ENCODE measurements around the gene PTGDR2.
A peak's percentile ranks its signal among the peaks of the same experiment; 100 is the strongest.
"Not testable (repeated sequence)": the region's sequence is repeated elsewhere in the genome, so short reads cannot be mapped to it uniquely, and the experiment has no call there.

PTGDR2 gene

DNA sequence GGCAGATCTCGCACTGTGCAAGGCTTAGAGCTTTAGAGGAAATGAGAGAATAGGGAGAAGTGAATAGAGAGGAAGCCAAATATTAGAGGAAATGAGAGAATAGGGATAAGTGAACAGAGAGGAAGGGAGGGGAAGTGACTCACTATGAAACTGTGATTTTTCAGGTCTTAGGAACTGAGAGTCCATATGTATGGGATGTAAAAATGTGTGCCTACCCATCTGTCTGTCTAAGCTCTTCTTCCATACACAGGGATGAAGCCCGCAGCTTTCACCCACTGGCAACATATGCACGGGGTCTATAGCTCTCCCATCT is 20.3 kb downstream of the PTGDR2 start:
- TF ChIP-seq ZNF274 (IDR thresholded peaks at IDR 0.05; ENCODE audit: low read depth, low read length) (no peak), SUZ12 (IDR thresholded peaks at IDR 0.05; ENCODE audit: extremely low read depth, insufficient read depth, insufficient read length) (no peak)
- Histone ChIP-seq H3K9ac (ENCODE audit: insufficient read length, low read depth) (no peak overlapping the region), H3K36me3 (ENCODE audit: insufficient read depth, insufficient read length, low read length) (no peaks in the 10 kb centered on the region), H3K27me3 (ENCODE audit: insufficient read depth, insufficient read length) (no peaks in the 10 kb centered on the region), H3K9me3 (ENCODE audit: insufficient read depth, low read length) (no peaks in the 10 kb centered on the region), H3K4me3 (ENCODE audit: insufficient read length, low read depth) (no peak overlapping the region), H3K4me1 (ENCODE audit: insufficient read depth, insufficient read length) (peaks cover 2% of the 10 kb centered on the region)
- no peak for DNase-seq (ENCODE audit: low read depth, low spot score)

DNA sequence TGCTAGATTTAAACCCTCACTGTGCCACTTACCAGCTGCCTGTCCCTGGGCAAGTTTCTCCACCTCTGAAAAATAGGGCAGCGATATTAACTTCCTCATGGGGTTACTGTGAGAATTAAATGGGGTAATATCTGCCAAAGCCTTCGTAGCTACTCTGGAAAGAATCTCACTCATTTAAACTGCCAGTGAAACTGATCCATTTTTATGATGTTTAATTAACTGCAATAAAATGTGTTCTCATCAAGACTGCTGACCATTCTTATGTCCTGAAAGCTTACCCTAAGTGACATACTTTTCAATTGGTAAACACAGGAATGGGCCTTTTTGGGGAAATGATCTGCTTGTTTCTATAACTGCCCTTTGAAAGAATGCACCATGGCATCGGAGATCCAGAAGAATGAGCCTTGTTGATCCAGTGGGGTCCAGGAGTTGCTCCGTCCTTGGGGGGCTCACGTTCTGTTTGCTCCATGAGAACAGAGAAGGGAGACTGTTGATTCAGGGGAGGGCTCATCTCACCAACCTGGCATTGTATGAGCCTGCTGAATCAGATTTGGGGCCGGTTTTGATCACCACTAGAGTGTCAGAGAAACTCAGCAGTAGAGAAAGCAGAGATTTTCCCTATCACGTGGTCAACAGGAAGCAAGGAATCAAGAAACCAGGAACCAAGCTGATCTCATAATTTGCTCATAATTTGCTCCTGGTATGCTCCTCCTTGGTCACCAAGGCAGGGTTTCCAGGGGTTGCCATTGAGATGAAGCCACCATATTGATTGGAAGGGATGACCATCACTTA is 20.8 kb downstream of the PTGDR2 start:
- no peak for DNase-seq (ENCODE audit: low read depth, low spot score)
- no peaks in the 10 kb centered on the region for H3K36me3 ChIP-seq (ENCODE audit: insufficient read depth, insufficient read length, low read length)
- no peak for TF ChIP-seq SUZ12 (IDR thresholded peaks at IDR 0.05; ENCODE audit: extremely low read depth, insufficient read depth, insufficient read length)
- TF ChIP-seq ZNF274 (IDR thresholded peaks at IDR 0.05; ENCODE audit: low read depth, low read length) = no peak
- TF ChIP-seq YY1 (IDR thresholded peaks at IDR 0.05; ENCODE audit: insufficient read depth, insufficient read length) = no peak
- no peak overlapping the region for H3K9ac ChIP-seq (ENCODE audit: insufficient read length, low read depth)
- peaks cover 2% of the 10 kb centered on the region for H3K4me1 ChIP-seq (ENCODE audit: insufficient read depth, insufficient read length)
- H3K9me3 ChIP-seq (ENCODE audit: insufficient read depth, low read length) = no peaks in the 10 kb centered on the region
- no peaks in the 10 kb centered on the region for H3K27me3 ChIP-seq (ENCODE audit: insufficient read depth, insufficient read length)
- H3K4me3 ChIP-seq (ENCODE audit: insufficient read length, low read depth) = no peak overlapping the region

DNA sequence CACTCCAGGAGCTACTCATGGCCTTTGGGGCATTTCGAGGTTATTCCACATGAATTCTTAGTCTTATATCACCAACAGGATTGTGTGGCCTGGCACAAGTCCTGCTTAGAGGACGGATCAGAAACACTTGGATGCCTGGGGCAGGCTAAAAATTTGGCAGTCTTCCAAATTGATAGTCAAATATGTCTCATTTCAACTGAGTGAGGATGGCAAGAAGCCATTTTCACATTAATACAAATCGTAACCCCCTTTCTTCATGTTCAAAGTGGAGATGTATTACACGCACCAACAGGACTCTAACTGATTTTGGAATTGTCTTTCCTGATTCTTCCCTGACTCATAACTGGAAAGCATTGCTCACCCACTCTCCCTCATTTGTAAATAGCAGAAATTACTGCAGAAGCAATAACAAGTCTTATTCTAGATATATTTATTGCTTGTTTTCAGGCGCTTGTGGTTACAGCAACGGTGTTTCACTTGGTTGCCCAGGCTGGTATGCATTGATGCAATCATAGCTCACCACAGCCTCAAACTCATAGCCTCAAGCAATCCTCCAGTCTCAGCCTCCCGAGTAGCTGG is 24.2 kb downstream of the PTGDR2 start:
- H3K27me3 ChIP-seq (ENCODE audit: insufficient read depth, insufficient read length) = no peaks in the 10 kb centered on the region
- H3K9ac ChIP-seq (ENCODE audit: insufficient read length, low read depth) = no peak overlapping the region
- no peaks in the 10 kb centered on the region for H3K36me3 ChIP-seq (ENCODE audit: insufficient read depth, insufficient read length, low read length)
- no peaks in the 10 kb centered on the region for H3K9me3 ChIP-seq (ENCODE audit: insufficient read depth, low read length)
- DNase-seq (ENCODE audit: low read depth, low spot score) = no peak
- no peak overlapping the region for H3K4me3 ChIP-seq (ENCODE audit: insufficient read length, low read depth)
- H3K4me1 ChIP-seq (ENCODE audit: insufficient read depth, insufficient read length) = no peaks in the 10 kb centered on the region
- TF ChIP-seq YY1 (IDR thresholded peaks at IDR 0.05; ENCODE audit: insufficient read depth, insufficient read length) (no peak), SUZ12 (IDR thresholded peaks at IDR 0.05; ENCODE audit: extremely low read depth, insufficient read depth, insufficient read length) (no peak), ZNF274 (IDR thresholded peaks at IDR 0.05; ENCODE audit: low read depth, low read length) (no peak)

DNA sequence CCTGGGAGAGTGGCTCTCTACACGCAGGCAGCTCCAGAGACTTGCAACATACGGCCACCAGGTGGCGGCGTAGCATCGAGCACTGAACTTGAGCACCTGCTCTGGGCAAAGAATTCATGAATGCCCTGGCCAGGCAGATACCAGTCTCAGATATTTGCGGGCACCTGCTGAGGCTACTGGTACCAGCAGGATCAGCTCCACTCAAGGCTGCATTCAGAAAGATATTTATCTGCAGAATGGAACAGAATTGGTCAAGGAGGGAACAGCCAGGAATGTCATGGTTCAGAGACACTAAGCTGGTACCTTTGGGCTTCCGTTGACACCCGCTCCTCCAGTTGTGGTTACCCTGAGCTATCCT is 24.6 kb downstream of the PTGDR2 start:
- H3K4me3 ChIP-seq (ENCODE audit: insufficient read length, low read depth) = no peak overlapping the region
- H3K4me1 ChIP-seq (ENCODE audit: insufficient read depth, insufficient read length) = no peaks in the 10 kb centered on the region
- no peaks in the 10 kb centered on the region for H3K9me3 ChIP-seq (ENCODE audit: insufficient read depth, low read length)
- H3K9ac ChIP-seq (ENCODE audit: insufficient read length, low read depth) = no peak overlapping the region
- DNase-seq (ENCODE audit: low read depth, low spot score) = peak; percentile 55
- H3K36me3 ChIP-seq (ENCODE audit: insufficient read depth, insufficient read length, low read length) = no peaks in the 10 kb centered on the region
- H3K27me3 ChIP-seq (ENCODE audit: insufficient read depth, insufficient read length) = no peaks in the 10 kb centered on the region
- TF ChIP-seq SUZ12 (IDR thresholded peaks at IDR 0.05; ENCODE audit: extremely low read depth, insufficient read depth, insufficient read length) = no peak
- no peak for TF ChIP-seq YY1 (IDR thresholded peaks at IDR 0.05; ENCODE audit: insufficient read depth, insufficient read length)
- TF ChIP-seq ZNF274 (IDR thresholded peaks at IDR 0.05; ENCODE audit: low read depth, low read length) = no peak

DNA sequence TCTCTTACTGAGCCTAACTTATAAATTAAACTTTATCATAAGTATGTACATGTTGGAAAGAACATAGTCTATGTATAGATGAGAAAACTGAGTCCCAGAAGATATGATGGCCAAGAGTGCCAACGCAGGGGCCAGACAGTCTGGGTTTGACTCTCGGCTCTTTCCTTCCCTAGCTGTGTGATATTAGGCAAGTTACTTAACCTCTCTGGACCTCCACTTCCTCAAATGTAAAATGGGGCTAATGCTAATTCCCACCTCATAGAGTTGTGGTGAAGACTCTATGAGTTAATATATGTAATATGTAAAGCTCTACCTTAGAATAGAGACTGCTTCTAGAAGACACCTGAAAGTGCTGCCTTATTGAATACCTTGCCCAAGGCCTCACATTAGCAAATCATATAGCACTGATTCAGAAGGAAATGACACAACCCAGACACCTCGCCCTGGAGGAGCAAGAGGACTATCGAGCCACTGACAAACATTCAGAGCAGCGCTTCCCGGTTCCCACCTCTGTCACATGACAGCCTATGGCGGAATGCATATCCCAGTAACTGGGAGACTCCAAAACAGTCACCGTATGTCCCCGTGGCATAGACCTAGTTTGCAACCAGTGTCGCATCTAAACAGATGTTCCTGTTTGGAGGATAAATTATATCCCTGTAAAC is 25.1 kb downstream of the PTGDR2 start:
- Histone ChIP-seq H3K4me3 (ENCODE audit: insufficient read length, low read depth) (no peak overlapping the region), H3K9ac (ENCODE audit: insufficient read length, low read depth) (no peak overlapping the region), H3K9me3 (ENCODE audit: insufficient read depth, low read length) (no peaks in the 10 kb centered on the region), H3K27me3 (ENCODE audit: insufficient read depth, insufficient read length) (no peaks in the 10 kb centered on the region), H3K36me3 (ENCODE audit: insufficient read depth, insufficient read length, low read length) (no peaks in the 10 kb centered on the region), H3K4me1 (ENCODE audit: insufficient read depth, insufficient read length) (no peaks in the 10 kb centered on the region)
- TF ChIP-seq YY1 (IDR thresholded peaks at IDR 0.05; ENCODE audit: insufficient read depth, insufficient read length) (no peak), SUZ12 (IDR thresholded peaks at IDR 0.05; ENCODE audit: extremely low read depth, insufficient read depth, insufficient read length) (no peak), ZNF274 (IDR thresholded peaks at IDR 0.05; ENCODE audit: low read depth, low read length) (no peak)
- DNase-seq (ENCODE audit: low read depth, low spot score) = no peak

DNA sequence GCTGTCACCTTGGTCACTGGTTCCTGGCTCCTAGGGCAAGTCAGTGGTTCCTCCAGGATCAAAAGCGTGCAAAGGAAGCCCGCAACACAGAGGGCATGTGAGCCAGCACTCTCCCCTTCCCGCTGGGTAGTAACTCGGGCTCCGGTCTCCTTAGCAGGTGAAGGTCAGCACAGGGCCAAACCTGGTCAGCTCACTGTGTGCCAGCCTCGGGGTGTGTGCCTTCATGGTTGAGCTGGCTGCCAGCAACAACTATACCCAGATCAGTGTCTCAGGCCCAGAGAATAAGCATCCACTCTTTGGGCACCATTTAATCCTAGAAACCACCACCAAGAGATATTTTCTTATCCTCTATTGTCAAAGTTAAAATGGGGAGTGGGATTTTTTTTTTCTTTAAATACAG is 30.0 kb downstream of the PTGDR2 start:
- Histone ChIP-seq H3K9ac (ENCODE audit: insufficient read length, low read depth) (no peak overlapping the region), H3K9me3 (ENCODE audit: insufficient read depth, low read length) (no peaks in the 10 kb centered on the region), H3K36me3 (ENCODE audit: insufficient read depth, insufficient read length, low read length) (no peaks in the 10 kb centered on the region), H3K4me3 (ENCODE audit: insufficient read length, low read depth) (no peak overlapping the region), H3K4me1 (ENCODE audit: insufficient read depth, insufficient read length) (peaks cover 7% of the 10 kb centered on the region), H3K27me3 (ENCODE audit: insufficient read depth, insufficient read length) (no peaks in the 10 kb centered on the region)
- TF ChIP-seq ZNF274 (IDR thresholded peaks at IDR 0.05; ENCODE audit: low read depth, low read length) (no peak), YY1 (IDR thresholded peaks at IDR 0.05; ENCODE audit: insufficient read depth, insufficient read length) (no peak), SUZ12 (IDR thresholded peaks at IDR 0.05; ENCODE audit: extremely low read depth, insufficient read depth, insufficient read length) (no peak)
- DNase-seq (ENCODE audit: low read depth, low spot score) = no peak

DNA sequence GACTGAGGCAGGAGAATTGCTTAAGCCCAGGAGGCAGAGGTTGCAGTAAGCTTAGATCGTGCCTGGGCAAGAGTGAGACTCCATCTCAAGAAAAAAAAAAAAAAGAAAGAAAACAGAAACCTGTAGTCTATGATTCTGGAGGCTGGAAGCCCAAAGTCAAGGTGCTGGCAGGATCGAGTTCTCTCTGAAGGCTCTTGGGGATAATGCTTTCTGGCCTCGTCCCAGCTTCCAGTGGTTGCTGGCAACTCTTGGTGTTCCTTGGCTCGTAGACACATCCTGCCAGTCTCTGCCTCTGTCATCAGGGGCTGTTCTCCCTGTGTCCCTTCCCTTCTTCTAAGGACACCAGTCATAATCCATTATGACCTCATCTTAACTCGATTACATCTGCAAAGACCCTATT is 30.6 kb downstream of the PTGDR2 start:
- Histone ChIP-seq H3K9me3 (ENCODE audit: insufficient read depth, low read length) (no peaks in the 10 kb centered on the region), H3K9ac (ENCODE audit: insufficient read length, low read depth) (no peak overlapping the region), H3K27me3 (ENCODE audit: insufficient read depth, insufficient read length) (no peaks in the 10 kb centered on the region), H3K4me3 (ENCODE audit: insufficient read length, low read depth) (no peak overlapping the region), H3K36me3 (ENCODE audit: insufficient read depth, insufficient read length, low read length) (no peaks in the 10 kb centered on the region), H3K4me1 (ENCODE audit: insufficient read depth, insufficient read length) (peaks cover 7% of the 10 kb centered on the region)
- TF ChIP-seq SUZ12 (IDR thresholded peaks at IDR 0.05; ENCODE audit: extremely low read depth, insufficient read depth, insufficient read length) = no peak
- TF ChIP-seq ZNF274 (IDR thresholded peaks at IDR 0.05; ENCODE audit: low read depth, low read length) = no peak
- no peak for TF ChIP-seq YY1 (IDR thresholded peaks at IDR 0.05; ENCODE audit: insufficient read depth, insufficient read length)
- DNase-seq (ENCODE audit: low read depth, low spot score) = no peak

DNA sequence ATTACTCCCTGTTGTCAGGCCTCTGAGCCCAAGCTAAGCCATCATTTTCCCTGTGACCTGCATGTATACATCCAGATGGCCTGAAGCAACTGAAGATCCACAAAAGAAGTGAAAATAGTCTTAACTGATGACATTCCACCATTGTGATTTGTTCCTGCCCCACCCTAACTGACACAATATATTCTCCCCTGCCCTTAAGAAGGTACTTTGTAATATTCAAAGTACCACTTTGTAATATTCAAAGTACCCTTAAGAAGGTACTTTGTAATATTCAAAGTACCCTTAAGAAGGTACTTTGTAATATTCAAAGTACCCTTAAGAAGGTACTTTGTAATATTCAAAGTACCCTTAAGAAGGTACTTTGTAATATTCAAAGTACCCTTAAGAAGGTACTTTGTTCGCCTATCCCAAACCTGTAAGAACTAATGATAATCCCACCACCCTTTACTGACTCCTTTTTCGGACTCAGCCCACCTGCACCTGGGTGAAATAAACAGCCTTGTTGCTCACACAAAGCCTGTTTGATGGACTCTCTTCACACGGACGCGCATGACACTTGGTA is 31.9 kb downstream of the PTGDR2 start:
- H3K36me3 ChIP-seq (ENCODE audit: insufficient read depth, insufficient read length, low read length); H3K27me3 ChIP-seq (ENCODE audit: insufficient read depth, insufficient read length); H3K4me3 ChIP-seq (ENCODE audit: insufficient read length, low read depth); H3K9me3 ChIP-seq (ENCODE audit: insufficient read depth, low read length); DNase-seq (ENCODE audit: low read depth, low spot score); H3K9ac ChIP-seq (ENCODE audit: insufficient read length, low read depth); H3K4me1 ChIP-seq (ENCODE audit: insufficient read depth, insufficient read length): not testable (repeated sequence)
